Hematopoietic multipotent progenitor cell treated with erythropoietin and hydrocortisone succinate and interleukin-3 and kit ligand, for 17 days (in vitro differentiated cells): ENCODE measurements around the gene APOC3.

ENCODE experiments used
- DNase-seq: peaks from one replicate; pipeline ENCODE4 v3.0.0-alpha.2; 2015; ENCODE audit warnings: low spot score

APOC3 gene

DNA sequence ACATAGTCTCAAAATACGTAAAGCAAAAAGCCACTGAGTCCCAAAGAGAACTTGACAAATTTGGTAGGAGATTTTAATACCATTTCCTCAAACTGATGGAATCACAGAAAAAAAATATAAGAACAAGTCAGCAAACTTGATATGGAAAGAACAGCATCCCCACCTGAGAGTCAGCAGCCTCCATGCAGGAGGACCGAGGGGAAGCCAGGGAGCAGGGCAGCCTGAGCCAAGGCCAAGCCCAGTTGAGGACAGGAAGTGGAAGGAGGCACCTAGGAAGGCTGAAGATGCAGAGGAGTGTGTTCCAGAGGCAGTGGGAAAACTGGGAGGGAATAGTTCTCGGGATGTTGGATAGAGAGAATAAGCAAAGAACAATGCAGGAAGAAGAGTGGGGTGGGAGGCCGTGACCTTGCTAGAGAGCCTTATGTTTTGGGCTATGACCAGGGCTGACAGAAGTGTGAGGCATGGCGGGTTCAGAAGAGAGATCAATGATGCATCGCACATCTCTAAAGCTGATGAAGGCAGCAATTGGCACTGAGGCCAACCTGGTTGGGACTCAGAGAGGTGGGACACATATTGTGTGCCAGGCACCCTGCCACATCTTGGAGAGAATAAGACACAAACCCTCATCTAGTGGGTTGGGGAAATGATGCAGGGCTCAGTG is 22.0 kb upstream of the APOC3 start:
- no peak for DNase-seq

DNA sequence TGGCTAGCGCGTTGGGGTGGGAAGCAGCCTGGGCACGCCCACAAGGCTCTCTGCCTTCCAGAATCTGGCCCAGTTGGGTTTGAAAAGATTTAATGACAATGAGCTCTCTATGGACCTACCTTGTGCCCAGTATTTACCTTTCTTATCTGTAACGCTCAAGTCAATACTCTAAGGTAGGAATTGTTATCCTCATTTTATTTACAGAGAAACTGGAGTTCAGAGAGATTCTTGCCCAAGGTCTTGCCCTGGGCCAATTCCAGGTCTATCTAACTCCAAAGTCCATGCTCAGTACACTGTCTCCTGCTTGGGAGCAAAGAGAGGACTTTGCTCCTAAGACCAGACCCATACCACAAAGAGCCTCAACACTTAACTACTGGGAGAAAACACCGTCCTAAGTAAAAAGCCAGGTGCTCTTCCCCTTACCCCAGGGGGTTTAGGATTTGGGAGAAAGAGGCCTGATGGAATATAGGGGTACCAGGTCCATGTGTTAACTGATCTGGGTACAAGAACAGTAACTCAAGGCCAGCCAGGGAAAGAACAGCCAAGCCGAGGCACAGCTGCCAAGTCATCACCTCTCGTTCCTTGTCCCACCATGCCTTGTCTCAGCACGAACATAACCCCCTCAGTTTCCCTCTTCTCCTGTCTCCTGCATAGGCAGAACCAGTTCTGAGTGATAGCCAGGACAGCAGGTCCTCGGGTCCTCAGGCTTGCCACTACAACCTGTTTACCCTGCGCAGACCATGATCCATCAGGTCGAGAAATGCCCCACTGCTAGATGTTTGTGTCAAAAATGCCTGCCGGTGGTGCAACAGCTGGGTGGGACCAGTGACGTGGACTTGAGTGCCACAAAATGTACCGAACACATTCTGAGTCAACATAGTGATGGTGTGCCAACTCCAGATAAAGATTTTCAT is 21.2 kb upstream of the APOC3 start:
- DNase-seq, result no peak

DNA sequence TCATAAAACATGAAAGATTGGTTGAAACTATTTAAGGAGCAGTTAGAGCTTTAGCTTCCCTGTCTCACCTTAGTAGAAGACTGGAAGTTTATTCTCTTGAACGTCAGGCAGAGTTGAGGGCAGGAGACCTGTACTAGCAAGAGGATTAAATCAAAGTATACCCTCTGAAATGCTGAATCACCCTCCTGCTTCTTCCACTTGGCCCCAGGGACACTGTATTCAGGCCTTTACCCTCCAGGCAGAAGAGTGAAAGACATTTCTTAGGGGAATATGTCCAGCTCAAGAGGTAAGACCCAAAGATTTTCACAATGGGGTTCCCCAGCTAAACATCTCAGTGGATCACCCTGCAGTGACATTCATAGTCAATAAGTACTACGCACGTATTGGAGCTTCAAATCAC is 18.5 kb upstream of the APOC3 start:
- no peak for DNase-seq

DNA sequence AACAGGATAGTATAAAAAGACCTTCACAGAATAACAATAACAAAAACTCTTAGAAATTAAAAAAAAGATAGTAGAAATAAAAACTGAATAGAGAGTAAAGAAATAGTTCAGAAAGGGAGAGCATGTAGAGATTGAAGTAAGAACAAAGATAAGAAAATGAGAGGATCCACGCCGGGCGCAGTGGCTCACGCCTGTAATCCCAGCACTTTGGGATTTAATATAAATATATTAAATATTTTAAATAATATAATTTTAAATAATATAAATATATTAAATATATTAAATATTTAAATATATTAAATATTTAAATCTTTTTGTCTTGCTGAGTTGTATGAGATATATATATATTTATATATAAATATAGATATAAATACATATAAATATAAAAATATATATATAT is 17.6 kb upstream of the APOC3 start:
- no peak for DNase-seq

DNA sequence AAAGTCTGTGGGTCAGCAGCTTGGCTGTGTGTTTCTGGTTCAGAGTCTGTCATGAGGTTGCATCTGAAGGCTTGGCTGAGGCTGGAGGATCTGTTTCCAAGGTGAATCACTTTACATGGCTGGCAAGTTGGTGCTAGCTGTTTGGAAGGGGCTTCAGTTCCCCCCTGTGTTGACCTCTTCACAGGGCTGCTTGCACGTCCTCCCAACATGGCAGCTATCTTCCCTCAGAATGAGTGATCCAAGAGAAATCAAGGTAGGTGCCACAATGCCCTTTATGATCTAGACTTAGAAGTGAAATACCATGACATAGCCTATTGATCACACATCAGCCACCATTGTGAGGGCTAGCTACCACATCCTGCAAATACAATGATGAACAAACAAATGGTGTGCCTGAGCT is 16.5 kb upstream of the APOC3 start:
- DNase-seq, result no peak

DNA sequence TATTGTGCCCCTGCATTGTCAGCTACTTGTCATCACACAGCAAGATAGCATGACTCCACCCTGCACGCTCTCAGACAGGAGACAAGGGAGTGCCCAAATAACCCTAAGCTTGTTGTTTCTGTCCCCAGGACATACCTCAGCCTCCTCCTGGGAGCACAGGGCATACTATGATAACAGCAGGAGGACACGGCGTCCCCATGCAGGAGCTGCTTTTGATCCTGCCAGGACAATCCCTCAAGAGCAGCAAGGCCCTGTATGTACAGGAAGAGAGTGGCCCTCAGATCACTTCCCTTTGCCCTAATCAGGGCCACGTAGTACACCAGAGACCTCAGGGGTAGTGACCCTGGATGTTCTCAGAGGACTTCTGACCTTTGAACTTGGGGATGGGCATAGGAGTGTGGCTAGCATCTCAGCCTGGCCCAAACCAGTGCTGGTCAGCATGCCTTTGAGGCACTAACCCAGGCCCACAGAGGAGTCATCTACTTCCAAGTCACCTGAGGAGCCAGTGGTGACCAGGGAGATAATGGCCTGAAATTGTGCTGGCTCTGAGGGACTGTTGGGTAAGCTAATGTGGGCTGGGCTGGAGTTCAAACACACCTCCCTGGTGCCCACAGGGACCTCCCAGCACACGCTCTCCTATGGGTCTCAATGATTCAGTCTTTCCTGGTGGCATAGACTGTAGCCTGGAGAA is 15.8 kb upstream of the APOC3 start:
- no peak for DNase-seq

DNA sequence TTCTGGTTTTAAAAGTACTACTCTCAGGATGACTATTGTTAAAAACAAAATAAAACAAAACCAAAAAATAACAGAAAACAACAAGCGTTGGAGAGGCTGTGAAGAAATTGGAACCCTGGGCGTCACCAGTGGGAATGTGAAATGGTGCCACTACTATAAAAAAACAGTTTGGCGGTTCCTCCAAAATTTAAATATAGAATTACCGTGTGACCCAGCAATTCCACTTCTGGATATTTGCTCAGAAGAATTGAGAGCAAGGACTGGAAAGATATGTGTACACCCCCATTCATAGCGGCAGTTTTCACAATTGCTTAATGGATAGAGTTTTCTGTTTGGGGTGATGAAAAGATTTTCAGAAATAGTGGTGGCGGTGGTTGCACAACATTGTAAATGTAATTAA is 15.2 kb upstream of the APOC3 start:
- no peak for DNase-seq

DNA sequence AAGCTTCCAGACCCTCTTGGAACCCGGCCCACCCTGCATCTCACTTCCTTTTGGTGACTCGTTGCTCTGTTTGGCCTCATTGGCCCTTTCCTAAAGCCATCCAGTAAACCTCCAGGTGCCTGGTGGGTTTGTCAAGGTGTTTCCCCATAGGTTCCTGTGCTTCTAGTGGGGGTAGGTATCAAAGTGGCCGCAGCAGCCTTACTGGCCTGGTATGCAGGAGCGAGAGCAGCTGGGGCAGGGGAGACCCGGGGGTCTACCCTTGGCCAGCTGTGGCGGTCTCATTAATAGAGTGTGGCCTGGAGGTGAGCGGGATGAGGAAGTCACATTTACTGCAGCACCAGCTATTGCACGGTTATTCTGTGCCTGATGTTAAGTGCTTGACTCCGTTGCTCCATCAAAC is 10.7 kb upstream of the APOC3 start:
- DNase-seq, result no peak

DNA sequence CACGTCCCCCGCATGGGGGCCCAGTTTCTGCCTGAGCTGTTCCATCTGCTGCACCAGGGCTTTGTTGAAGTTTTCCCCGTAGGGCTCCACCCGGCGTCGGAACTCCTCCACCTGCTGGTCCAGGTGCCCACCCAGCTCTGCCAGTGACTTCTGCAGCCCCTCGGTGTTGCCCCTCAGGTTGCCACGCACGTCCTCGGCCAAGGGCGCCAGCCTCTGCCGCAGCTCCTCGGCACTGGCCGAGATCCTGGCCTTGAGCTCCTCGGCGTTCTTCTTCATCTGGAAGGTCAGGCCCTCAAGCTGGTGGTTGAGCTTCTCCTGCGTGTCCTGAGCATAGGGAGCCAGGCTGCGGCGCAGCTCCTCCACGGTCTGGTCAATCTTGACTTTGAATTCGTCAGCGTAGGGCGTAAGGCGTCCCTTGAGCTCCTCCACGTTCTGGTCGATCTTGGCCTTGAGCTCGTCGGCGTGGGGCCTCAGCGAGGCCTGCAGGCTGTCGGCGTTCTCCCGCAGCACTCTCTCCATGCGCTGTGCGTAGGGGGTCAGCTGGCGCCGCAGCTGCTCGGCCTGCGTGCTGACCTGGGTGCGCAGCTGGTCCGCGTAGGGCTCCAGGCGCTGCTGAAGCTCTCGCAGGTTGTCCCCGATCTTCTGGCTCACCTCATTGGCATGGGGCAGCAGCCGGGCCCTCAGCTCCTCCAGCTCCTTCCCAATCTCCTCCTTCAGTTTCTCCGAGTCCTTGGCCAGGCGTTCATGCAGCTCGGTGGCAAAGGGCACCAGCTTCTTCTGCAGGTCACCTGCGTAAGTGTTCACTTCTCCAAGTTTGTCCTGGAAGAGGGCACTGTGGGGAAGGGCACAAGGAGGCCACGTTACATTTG is 8.4 kb upstream of the APOC3 start:
- no peak for DNase-seq

DNA sequence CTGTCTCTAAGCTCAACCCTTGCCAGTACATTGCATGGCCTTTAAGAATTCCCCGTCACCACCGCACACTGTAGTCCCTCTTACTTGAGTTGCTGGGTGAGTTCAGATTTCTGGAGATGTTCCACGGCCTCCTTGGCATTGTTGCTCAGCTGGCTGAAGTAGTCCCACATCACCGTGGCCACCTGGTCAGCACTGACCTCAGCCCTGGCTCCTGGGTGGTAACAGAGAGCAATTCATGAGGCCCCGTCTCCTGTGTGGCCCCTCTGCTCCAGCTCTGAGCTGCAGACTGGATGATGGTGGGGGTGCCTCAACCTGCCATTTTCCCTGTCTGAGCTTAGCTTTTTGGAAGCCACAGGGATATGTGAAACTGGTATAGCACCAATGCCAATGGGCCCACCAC is 7.1 kb upstream of the APOC3 start:
- no peak for DNase-seq

DNA sequence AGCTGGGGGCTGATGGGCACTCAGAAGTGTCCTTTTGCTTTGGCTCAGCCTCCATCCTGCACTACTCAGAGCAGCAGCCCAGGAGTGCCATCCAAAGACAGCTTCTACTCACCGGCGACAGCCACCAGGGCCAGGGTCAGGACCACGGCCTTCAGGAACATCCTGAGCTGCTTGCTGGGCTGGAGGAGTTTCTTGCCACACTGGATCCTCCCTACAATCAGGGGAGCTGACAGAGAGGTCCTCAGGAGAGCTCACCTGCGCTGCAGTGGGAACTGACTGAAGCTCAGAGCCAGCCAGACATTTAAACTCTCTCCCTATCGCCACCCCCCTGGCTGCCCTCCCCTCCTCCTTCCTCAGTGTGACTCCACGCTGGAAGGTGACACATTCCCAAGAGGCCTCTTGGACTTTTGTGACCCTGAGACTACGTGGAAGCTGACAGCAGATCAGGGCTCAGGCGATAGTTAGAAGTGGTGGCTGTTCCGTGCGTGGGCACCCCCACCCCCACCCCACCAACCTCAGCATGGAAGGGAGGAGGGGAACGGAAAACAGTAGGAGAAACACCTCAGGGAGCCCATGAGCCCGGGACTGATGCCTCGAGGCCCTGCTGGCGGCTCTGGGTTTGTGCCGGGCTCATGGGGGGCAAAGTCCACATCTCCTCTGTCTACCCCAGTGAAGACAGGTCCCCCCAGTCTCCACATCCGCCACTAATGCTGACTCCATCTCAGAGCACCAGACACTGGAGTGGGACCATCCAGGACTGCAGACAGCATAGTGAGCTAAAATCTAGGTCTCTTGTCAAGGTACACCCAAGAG is 6.5 kb upstream of the APOC3 start, which contains the start of gene APOA4:
APOA4 (minus strand) TSS at position 274 of the 813 bp plus-strand sequence; CDS start at position 161, 113 bp downstream.
- no peak for DNase-seq

DNA sequence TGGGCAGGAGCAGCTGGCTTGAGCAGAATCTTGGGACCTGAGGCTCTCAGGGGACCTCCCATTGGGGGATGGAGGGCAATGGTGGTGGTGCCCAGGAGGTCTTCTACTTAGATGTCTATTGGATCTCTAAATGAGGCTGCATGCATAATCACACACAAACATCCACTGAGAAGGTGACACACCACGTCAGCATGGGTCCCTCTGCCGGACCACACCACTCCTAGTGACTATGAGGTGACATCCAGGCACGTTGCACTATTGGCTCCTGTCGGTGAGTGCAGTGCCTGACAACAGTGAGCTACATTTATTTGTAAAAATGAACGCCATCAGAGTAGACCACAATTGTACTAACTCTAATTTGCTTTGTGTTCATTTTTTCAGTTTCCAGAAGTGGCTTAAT is 4.3 kb upstream of the APOC3 start:
- no peak for DNase-seq

DNA sequence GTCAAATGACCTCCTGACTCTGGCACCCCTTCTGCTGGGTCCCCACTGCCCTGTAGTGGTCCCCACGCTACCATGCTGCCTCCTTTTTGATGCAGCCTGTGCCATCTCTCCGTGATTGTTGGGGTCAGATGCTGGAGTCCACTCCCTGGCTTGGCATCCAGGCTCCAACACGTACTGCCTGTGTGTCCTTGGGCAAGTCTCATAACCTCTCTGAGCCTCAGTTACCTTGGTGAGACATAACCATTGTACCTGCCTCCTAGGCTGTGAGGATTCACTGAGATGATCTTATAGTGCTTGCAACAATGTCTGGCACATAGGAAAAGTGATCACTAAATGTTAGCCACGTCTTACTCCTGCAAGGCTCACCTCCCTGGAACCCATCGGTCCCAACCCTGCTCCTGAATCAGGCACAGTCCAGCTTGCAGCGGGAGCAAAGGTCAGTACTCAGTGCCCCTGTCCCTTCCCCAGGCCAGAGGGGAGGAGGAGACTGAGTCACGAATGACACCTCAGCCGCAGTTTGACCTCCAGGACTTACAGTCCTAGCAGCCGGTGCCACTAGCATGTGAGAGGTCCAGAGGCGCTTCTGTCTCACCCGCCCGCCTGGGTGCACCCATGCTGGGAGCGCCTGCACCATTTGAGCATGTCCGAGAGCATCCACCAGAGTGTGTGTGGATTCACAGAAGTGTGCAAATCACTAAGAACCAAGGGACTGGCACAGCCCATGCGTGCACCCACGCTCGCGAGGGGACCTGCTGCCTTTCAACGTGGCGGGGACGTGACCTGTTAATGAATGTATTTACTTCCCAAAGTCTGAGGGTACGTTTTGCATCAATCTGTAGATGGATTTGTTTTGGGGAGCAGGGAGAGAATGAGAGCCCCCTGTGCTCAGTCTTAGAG is 3.6 kb upstream of the APOC3 start:
- no peak for DNase-seq

DNA sequence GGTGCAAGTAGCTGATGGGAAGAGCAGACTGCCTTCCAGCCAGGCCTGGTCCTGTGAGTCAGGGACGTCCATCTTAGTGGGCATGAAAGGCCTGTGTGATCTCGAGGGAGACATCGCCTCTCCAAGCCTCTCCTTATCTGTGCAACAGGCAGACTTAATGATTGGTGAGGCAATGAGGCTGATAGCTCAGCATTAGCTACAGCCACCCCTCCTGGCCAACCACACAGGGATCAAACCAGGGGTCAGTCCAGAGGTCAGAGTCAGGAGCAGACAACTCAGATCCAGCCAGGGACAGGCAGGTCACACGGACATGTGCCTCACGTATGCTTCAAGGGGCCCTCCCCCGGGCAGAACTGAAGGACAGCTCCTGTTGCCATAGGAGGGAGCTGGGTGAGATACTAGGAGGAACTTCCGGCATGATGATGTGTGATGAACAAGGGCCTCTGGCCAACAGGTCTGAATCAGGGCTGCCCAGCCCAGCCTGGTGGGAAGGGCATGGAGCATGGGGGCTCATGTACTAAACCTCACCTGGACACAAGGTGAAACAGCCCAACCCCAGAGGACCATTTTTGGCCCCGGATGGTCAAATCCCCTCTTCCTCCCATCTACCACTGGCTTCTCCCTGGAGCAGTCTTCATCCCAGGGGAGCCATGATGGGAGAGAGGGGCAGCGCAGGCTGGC is 2.8 kb upstream of the APOC3 start:
- no peak for DNase-seq

DNA sequence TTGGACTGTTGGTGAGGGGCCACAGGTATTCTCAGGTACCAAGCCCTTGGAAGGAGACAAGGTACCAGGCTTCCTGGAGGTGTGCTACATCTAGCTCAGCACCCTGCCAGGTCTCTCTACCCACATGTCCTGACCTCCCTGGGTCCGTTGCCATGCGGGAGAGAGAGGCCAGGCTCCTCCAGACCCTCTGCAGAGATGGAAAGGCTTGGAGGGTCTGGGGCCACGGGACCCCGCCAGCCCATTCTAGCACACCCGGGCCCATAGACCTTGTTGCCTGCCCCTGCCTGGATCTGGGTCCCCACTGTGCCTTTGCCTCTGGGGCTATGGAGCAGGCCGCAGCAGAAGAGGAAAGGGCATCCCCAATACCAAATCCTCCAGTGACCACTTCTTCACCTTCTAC is 2.2 kb upstream of the APOC3 start:
- DNase-seq, result no peak

DNA sequence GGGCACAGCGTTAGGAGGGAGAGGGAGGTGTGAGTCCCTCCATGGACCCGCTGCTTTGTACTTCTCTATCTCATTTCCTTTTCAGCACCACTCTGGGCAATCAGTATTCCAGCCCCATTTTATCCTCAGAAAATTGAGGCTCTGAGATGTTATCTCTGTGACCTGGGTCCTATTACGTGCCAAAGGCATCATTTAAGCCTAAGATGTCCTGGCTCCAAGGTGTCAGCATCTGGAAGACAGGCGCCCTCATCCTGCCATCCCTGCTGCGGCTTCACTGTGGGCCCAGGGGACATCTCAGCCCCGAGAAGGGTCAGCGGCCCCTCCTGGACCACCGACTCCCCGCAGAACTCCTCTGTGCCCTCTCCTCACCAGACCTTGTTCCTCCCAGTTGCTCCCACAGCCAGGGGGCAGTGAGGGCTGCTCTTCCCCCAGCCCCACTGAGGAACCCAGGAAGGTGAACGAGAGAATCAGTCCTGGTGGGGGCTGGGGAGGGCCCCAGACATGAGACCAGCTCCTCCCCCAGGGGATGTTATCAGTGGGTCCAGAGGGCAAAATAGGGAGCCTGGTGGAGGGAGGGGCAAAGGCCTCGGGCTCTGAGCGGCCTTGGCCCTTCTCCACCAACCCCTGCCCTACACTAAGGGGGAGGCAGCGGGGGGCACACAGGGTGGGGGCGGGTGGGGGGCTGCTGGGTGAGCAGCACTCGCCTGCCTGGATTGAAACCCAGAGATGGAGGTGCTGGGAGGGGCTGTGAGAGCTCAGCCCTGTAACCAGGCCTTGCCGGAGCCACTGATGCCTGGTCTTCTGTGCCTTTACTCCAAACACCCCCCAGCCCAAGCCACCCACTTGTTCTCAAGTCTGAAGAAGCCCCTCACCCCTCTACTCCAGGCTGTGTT is 829 bp upstream of the APOC3 start:
- DNase-seq, result no peak

DNA sequence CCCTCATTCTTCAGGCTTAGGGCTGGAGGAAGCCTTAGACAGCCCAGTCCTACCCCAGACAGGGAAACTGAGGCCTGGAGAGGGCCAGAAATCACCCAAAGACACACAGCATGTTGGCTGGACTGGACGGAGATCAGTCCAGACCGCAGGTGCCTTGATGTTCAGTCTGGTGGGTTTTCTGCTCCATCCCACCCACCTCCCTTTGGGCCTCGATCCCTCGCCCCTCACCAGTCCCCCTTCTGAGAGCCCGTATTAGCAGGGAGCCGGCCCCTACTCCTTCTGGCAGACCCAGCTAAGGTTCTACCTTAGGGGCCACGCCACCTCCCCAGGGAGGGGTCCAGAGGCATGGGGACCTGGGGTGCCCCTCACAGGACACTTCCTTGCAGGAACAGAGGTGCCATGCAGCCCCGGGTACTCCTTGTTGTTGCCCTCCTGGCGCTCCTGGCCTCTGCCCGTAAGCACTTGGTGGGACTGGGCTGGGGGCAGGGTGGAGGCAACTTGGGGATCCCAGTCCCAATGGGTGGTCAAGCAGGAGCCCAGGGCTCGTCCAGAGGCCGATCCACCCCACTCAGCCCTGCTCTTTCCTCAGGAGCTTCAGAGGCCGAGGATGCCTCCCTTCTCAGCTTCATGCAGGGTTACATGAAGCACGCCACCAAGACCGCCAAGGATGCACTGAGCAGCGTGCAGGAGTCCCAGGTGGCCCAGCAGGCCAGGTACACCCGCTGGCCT is 641 bp downstream of the APOC3 start:
- no peak for DNase-seq
